ENCODE data around the gene PIRT. TPM values are rescaled to one million over a fixed set of nuclear protein-coding genes. Genes with fewer than 3 reads are reported as not detected.

PIRT gene
- total and polyA plus RNA-seq, 2 donors (not counting 1 experiment from before 2014, with no cell fraction given) = not detected

GRCh38 chr17:10802496-10803284 lies 35.2 kb downstream of the PIRT start:
- Histone ChIP-seq H3K27me3 (replicated peaks in 1 of 4; ENCODE audit: control extremely low read depth in 1 of 4, control insufficient read depth in 3 of 4, insufficient read depth in 4 of 4, low read length in 3 of 4) (no peaks in the 10 kb centered on the region), H3K4me1 (ENCODE audit: control insufficient read depth in 2 of 2, insufficient read depth in 2 of 2, low read length in 2 of 2) (no peaks in the 10 kb centered on the region), H3K9me3 (ENCODE audit: control extremely low read depth in 1 of 3, control insufficient read depth in 2 of 3, insufficient read depth in 1 of 3, low read length in 2 of 3) (no peaks in the 10 kb centered on the region), H3K4me3 (ENCODE audit: control extremely low read depth in 1 of 5, extremely low read depth in 1 of 5, insufficient read depth in 1 of 5, low read depth in 2 of 5, low read length in 4 of 5) (no peak overlapping the region), H3K4me2 (replicated peaks; ENCODE audit: low read depth, low read length, poor library complexity, severe bottlenecking) (no peak overlapping the region), H2AFZ (ENCODE audit: insufficient read depth, low read depth, low read length, poor library complexity, severe bottlenecking) (no peak overlapping the region), H3K9ac (ENCODE audit: low read length) (no peak overlapping the region), H4K20me1 (ENCODE audit: control insufficient read depth, insufficient read depth, low read length, poor library complexity, severe bottlenecking) (no peaks in the 10 kb centered on the region), H3K36me3 (replicated peaks in 1 of 2; ENCODE audit: control extremely low read depth in 1 of 2, control insufficient read depth in 1 of 2, extremely low read depth in 1 of 2, insufficient read depth in 2 of 2, low read length in 1 of 2) (no peaks in the 10 kb centered on the region), H3K27ac (ENCODE audit: low read length in 2 of 2) (no peak overlapping the region), H3K79me2 (ENCODE audit: control insufficient read depth, insufficient read depth, low read length) (no peaks in the 10 kb centered on the region)
- no peak for DNase-seq
- Mint-ChIP-seq H3K27me3 (peaks cover 3% of the 10 kb centered on the region), H3K4me3 (no peak overlapping the region), H3K27ac (no peak overlapping the region), H3K4me1 (no peaks in the 10 kb centered on the region), H3K9me3 (ENCODE audit: insufficient read depth) (no peaks in the 10 kb centered on the region)
- no peak for TF ChIP-seq EZH2 (IDR thresholded peaks at IDR 0.05; ENCODE audit: borderline replicate concordance, insufficient read depth, low read depth, low read length, poor library complexity, severe bottlenecking)
- TF ChIP-seq CTCF (IDR thresholded peaks at IDR 0.05) = no peak
- ChIA-PET POLR2A (no interaction called here), CTCF (no interaction called here)
- intact Hi-C loops (cut with micrococcal nuclease) = no loop called here
- no peak for ATAC-seq (ENCODE audit: low read depth)
- 89% methylated on average over 5 of the region's 14 CpGs for WGBS (ENCODE audit: insufficient coverage)

- no peak for TF ChIP-seq EZH2 (IDR thresholded peaks at IDR 0.05; ENCODE audit: borderline replicate concordance, insufficient read depth, low read depth, low read length, poor library complexity, severe bottlenecking)
- no peak for TF ChIP-seq CTCF (IDR thresholded peaks at IDR 0.05)
- no peaks in the 10 kb centered on the region for H3K9me3 Mint-ChIP-seq (ENCODE audit: insufficient read depth)
- Histone ChIP-seq H3K27ac (ENCODE audit: low read length in 2 of 2) (no peak overlapping the region), H3K9me3 (ENCODE audit: control extremely low read depth in 1 of 3, control insufficient read depth in 2 of 3, insufficient read depth in 1 of 3, low read length in 2 of 3) (no peaks in the 10 kb centered on the region), H2AFZ (ENCODE audit: insufficient read depth, low read depth, low read length, poor library complexity, severe bottlenecking) (no peak overlapping the region), H4K20me1 (ENCODE audit: control insufficient read depth, insufficient read depth, low read length, poor library complexity, severe bottlenecking) (no peaks in the 10 kb centered on the region), H3K27me3 (replicated peaks in 1 of 4; ENCODE audit: control extremely low read depth in 1 of 4, control insufficient read depth in 3 of 4, insufficient read depth in 4 of 4, low read length in 3 of 4) (no peaks in the 10 kb centered on the region), H3K4me1 (ENCODE audit: control insufficient read depth in 2 of 2, insufficient read depth in 2 of 2, low read length in 2 of 2) (no peaks in the 10 kb centered on the region), H3K4me3 (ENCODE audit: control extremely low read depth in 1 of 5, extremely low read depth in 1 of 5, insufficient read depth in 1 of 5, low read depth in 2 of 5, low read length in 4 of 5) (no peak overlapping the region), H3K36me3 (replicated peaks in 1 of 2; ENCODE audit: control extremely low read depth in 1 of 2, control insufficient read depth in 1 of 2, extremely low read depth in 1 of 2, insufficient read depth in 2 of 2, low read length in 1 of 2) (no peaks in the 10 kb centered on the region), H3K4me2 (replicated peaks; ENCODE audit: low read depth, low read length, poor library complexity, severe bottlenecking) (no peak overlapping the region), H3K9ac (ENCODE audit: low read length) (no peak overlapping the region), H3K79me2 (ENCODE audit: control insufficient read depth, insufficient read depth, low read length) (no peaks in the 10 kb centered on the region)
- H3K4me3 Mint-ChIP-seq = no peak overlapping the region
- CTCF ChIA-PET = interaction anchor here (1.4 kb wide), 1 partner anchor 153 kb away, joined by 3 read pairs; no protein-coding TSS in a partner anchor
- intact Hi-C loops (cut with micrococcal nuclease) = no loop called here
- 92% methylated on average over 7 of the region's 7 CpGs for WGBS (ENCODE audit: insufficient coverage)
- no peak for DNase-seq
- peaks cover 3% of the 10 kb centered on the region for H3K27me3 Mint-ChIP-seq
- ATAC-seq (ENCODE audit: low read depth) = no peak
- POLR2A ChIA-PET = interaction anchor here (0.7 kb wide), 1 partner anchor 9 kb away, joined by 4 read pairs; no protein-coding TSS in a partner anchor
- H3K27ac Mint-ChIP-seq = no peak overlapping the region
- H3K4me1 Mint-ChIP-seq = no peaks in the 10 kb centered on the region
These were observed 38.5 kb downstream of the PIRT start for GRCh38 chr17:10799407-10799806.

Data from B cell (primary cell).